ENCODE results near the gene EFEMP2.
A peak's percentile ranks its signal among the peaks of the same experiment; 100 is the strongest.

The EFEMP2 gene

GRCh38 chr11:65884716-65885092 is 12.1 kb upstream of the EFEMP2 start:
- peak; percentile 86 for DNase-seq

- DNase-seq: no peak
Measured at GRCh38 chr11:65883786-65884715, 11.5 kb upstream of the EFEMP2 start.

- DNase-seq: no peak
Measured at GRCh38 chr11:65883058-65883761, 10.6 kb upstream of the EFEMP2 start.

GRCh38 chr11:65882120-65883057 is 9.8 kb upstream of the EFEMP2 start:
- DNase-seq: no peak

- DNase-seq: peak; percentile 4
Measured at GRCh38 chr11:65880844-65881421, 8.3 kb upstream of the EFEMP2 start.

- DNase-seq: no peak
Measured at GRCh38 chr11:65880027-65880426, 7.4 kb upstream of the EFEMP2 start.

- peak; percentile 64 for DNase-seq
Measured at GRCh38 chr11:65879617-65880016, 7.0 kb upstream of the EFEMP2 start, which contains the start of gene CTSW. Gene CTSW (plus strand): TSS chr11:65879837. CDS start chr11:65879855, 18 bp downstream.

GRCh38 chr11:65873318-65874156 is 937 bp upstream of the EFEMP2 start:
- DNase-seq: peak; percentile 96

GRCh38 chr11:65871811-65872548 is 620 bp downstream of the EFEMP2 start:
- no peak for DNase-seq

GRCh38 chr11:65870706-65871681 is 1.6 kb downstream of the EFEMP2 start:
- no peak for DNase-seq

- DNase-seq: no peak
Measured at GRCh38 chr11:65870307-65870658, 2.3 kb downstream of the EFEMP2 start.

GRCh38 chr11:65869643-65870306 is 2.8 kb downstream of the EFEMP2 start:
- no peak for DNase-seq

- peak; percentile 3 for DNase-seq
Measured at GRCh38 chr11:65868907-65869306, 3.7 kb downstream of the EFEMP2 start.

GRCh38 chr11:65868076-65868667 is 4.4 kb downstream of the EFEMP2 start:
- DNase-seq: peak; percentile 44

GRCh38 chr11:65867284-65868071 is 5.1 kb downstream of the EFEMP2 start:
- DNase-seq: peak; percentile 40

- DNase-seq: peak; percentile 1
Measured at GRCh38 chr11:65866509-65867283, 5.9 kb downstream of the EFEMP2 start.

All from CD4-positive, alpha-beta T cell treated with Interleukin-17A for 4 hours (primary cell).